GM12891 (cell line): ENCODE data around the gene MYH3.

Source experiments
- DNase-seq: peaks from one replicate; pipeline ENCODE4 v3.0.0; 2011; ENCODE audit warnings: low spot score; ENCODE audit not compliant: insufficient read length
- FAIRE-seq: peaks from 2 replicates; lab custom pipeline; 2011; peaks lifted over from hg19 to GRCh38; lab: Jason Lieb, UNC
- PAX5 ChIP-seq: IDR thresholded peaks from 2 replicates; pipeline ENCODE4 v1.6.1; 2011; ENCODE audit warnings: low read length, moderate library complexity, mild to moderate bottlenecking; ENCODE audit not compliant: insufficient read depth, severe bottlenecking
- POLR2A ChIP-seq: IDR thresholded peaks from 2 replicates; pipeline ENCODE4 v1.6.1; 2011; ENCODE audit warnings: low read depth, low read length, control low read depth
- POLR2AphosphoS5 ChIP-seq: IDR thresholded peaks from 2 replicates; pipeline ENCODE4 v1.6.1; 2011; ENCODE audit warnings: low read depth, low read length, control low read depth
- POU2F2 ChIP-seq: IDR thresholded peaks from 2 replicates; pipeline ENCODE4 v1.6.1; 2011; ENCODE audit warnings: low read depth, mild to moderate bottlenecking, control low read depth, low read length, moderate library complexity
- SPI1 ChIP-seq: IDR thresholded peaks from 2 replicates; pipeline ENCODE4 v1.6.1; 2011; ENCODE audit warnings: low read depth, low read length, control low read depth
- TAF1 ChIP-seq: IDR thresholded peaks from 2 replicates; pipeline ENCODE4 v1.6.1; 2011; ENCODE audit warnings: low read depth, low read length, control low read depth

MYH3 gene

DNA sequence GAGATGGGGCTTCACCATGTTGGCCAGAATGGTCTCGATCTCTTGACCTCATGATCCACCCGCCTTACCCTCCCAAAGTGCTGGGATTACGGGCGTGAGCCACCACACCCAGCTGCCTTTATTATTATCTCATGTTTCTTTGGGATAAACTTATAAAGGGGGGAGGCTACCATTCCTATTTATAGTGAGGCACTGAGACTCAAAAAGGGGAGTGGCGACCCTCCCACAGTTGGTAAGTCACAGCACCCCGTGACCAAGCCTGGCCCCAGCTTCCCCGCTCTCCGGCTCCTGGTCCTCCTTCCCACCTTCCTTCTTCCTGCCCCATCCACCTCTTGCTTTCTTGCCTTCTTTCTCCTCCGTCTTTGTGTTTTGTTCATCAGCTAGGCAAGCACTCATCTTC, 5.2 kb downstream of the MYH3 start:
- DNase-seq (no peak), FAIRE-seq (no peak)
- TF ChIP-seq POLR2AphosphoS5 (no peak), PAX5 (no peak), POU2F2 (no peak), SPI1 (no peak), TAF1 (no peak), POLR2A (no peak)

DNA sequence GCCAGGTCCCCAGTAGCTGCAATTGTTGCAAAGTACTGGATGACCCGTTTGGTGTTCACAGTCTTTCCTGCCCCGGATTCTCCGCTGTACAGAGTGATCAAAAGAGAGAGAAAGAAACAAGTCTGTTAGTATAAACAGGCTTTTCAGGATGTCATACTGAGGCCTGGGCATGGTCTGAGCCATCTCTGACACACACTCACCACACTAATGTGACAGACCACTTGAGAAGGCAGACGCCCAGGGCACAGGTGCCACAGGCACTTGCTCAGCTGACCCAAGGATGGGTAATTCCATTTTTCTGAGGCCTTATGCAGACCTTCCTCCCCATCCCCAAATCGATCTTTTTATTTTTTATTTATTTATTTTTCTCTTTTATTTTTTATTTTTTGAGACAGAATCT, 7.5 kb downstream of the MYH3 start:
- no peak for FAIRE-seq
- no peak for DNase-seq
- TF ChIP-seq POU2F2 (no peak), TAF1 (no peak), POLR2A (no peak), PAX5 (no peak), SPI1 (no peak), POLR2AphosphoS5 (no peak)

DNA sequence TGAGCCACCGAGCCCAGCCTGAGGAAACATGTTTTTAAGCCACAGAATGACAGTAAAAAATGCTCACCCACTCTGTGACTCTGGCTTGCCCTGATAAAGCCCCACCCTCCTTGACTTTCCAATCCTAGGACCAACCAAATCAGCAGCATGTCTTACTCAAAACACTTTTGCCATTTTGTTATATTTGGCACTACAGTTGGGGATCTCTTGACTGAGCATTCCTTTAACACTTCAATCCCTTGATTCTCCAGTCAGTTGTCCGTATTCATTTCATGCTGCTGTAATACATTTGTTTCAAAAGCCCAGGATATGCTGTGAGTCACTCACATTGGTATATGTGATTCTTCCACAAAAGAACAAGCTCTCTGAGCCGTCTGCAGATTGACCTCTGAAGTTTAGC, 8.2 kb downstream of the MYH3 start:
- no peak for DNase-seq
- no peak for FAIRE-seq
- TF ChIP-seq POLR2AphosphoS5 = no peak

DNA sequence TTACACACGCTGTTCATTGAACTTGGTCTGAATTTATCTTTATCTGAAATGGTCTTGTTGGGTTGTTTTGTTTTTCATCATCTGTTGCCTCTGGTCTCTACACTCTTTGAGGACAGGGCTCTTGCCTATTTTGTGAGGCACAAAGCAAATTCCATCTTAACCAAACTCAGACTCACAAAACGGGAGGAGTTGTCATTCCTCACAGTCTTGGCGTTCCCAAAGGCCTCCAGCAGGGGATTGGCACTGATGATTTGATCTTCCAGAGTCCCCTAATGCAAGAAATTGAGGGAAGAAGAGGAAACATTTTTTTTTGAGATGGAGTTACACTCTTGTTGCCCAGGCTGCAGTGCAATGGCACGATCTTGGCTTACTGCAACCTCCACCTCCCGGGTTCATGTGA, 8.7 kb downstream of the MYH3 start:
- no peak for TF ChIP-seq TAF1
- DNase-seq = no peak
- no peak for FAIRE-seq

DNA sequence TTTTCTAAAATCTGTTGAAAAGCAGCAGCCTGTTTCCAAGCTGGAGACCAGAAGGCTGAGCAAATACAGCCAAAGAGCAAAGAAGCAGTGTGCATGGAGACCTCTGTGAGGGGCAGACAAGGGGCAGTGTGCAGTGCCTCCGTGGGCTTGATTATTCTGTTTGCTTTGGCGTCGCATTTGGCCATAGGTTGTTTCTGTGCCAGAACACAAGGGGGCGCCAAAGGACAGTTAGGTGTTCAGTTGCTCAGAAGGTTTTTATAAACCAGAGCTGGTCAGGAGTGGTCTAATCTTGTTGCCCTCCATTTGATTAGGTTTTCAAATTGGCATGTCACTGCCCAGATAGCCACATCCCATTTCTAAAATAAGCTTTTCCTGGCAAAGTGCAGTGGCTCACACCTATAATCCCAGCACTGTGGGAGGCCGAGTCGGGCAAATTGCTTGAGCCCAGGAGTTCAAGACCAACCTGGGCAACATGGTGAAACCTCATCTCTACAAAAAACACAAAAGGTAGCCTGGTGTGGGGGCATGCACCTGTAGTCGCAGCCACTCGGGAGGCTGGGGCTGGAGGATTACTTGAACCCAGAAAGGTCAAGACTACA, 10.6 kb downstream of the MYH3 start:
- TF ChIP-seq PAX5 (no peak), POU2F2 (no peak), TAF1 (no peak)
- DNase-seq (peak; percentile 41), FAIRE-seq (peak; percentile 83)

DNA sequence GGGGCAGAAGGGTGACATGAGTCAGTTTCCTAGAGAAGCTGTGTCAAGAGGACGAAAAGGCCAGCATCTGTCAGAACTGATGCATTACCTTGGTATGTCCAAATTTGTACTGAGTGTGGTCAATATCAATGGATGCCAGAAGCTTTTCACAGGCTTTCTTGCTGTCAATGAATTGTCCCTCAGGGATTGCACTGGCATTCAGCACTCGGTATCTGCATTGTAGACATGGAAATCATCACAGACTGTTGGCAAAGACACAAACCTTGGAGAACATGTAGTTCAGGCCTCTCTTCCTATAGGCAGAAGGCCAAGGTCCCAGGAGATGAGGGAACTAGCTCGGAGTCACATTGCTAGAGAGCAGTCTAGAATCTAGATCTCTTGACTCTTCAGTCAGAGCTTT, 16.6 kb downstream of the MYH3 start:
- DNase-seq (no peak), FAIRE-seq (no peak)
- TF ChIP-seq SPI1 (no peak), POLR2A (no peak), TAF1 (no peak), POLR2AphosphoS5 (no peak), POU2F2 (no peak), PAX5 (no peak)

DNA sequence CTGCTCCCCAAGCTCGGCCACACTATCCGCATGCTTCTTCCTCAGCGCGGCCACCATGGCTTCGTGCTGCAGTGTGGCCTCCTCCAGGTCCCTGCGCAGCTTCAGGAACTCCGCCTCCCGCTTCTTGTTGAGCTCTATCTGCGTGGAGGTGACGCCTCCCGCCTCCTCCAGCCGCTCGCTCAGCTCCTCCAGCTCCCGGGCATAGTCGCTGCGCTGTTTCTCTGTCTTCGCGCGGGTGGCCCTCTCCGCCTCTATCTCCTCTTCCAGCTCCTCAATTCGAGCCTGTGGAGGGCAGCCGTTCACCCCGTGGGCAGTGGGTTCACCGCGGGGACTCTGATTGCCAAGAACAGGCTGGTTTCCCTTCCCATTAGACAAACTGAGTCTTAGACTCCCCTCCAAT, 19.0 kb downstream of the MYH3 start:
- no peak for TF ChIP-seq PAX5
- no peak for TF ChIP-seq POU2F2
- no peak for TF ChIP-seq TAF1
- TF ChIP-seq POLR2A = no peak
- no peak for TF ChIP-seq POLR2AphosphoS5
- no peak for TF ChIP-seq SPI1
- DNase-seq = no peak
- FAIRE-seq = no peak

DNA sequence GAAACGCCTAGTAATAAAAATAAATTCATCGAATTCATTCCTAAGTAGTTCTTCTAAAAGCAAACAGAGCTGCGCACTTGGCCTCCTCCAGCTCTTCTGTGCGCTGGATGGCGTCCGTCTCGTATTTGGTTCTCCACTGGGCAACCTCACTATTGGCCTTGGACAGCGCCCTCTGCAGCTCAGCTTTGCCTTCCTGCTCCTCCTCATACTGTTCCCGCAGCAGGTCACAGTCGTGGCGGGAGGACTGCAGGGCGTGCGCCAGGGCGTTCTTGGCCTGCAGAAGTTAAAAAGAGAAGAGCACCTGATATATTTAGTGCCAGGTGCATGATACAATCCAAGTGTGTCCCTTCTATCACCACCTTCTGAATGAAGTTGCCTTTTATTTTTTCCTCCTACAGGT, 21.8 kb downstream of the MYH3 start:
- FAIRE-seq (no peak), DNase-seq (no peak)
- no peak for TF ChIP-seq POLR2AphosphoS5
- TF ChIP-seq POU2F2 = no peak
- TF ChIP-seq TAF1 = no peak
- no peak for TF ChIP-seq PAX5

DNA sequence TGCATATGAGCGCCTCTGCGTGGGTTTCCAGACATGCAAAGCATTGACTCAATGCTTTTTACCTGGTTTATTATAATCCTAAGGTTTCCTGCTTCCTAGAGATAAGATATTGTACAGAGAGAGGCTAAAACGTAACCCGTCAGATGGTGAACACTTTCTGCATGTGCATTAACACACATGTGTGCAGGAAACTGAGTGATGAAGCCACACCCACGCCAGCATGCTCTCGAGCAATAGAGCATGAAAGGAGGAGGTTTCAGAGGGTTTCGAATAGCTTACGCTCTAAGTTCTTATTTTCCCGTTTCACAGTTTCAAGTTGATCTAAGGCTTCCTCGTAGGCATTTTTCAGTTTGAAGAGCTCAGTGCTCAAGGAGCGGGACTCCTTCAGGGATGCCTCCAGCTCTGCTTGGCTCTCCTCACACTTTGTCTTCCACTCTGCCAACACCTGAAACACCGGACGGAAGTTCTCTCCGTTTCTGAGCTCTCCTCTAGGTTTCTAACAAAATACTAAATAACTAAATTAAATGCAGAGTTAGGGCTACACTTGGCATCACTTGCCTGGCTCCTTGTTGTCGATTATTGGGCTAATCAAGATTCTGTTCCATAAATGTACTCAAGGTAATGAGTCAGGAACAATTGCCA, 23.2 kb downstream of the MYH3 start:
- DNase-seq (peak; percentile 54), FAIRE-seq (peak; percentile 99)
- TF ChIP-seq POLR2A (no peak), POU2F2 (0 out of 2 replicates have a peak, but pooled peaks have one; percentile 73), PAX5 (peak; percentile 52), POLR2AphosphoS5 (no peak)

DNA sequence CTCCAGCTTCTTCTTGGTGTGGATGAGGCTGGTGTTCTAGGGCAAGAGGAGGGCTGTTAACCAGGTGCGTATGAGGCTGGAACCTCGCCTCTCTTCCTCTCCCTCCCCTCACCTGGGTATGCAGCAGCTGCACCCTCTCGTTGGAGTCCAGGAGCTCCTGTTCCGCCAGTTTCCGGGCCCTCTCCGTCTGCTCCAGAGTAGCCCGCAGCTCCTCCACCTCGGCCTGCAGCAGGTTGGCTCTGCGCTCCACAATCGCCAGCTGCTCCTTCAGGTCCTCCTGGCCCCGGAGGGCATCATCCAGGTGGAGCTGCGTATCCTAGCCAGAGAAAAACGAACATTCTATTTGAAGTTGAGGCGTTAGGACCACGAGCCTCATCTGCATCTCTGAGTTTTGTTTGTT, 25.4 kb downstream of the MYH3 start:
- FAIRE-seq = no peak
- DNase-seq = no peak
- TF ChIP-seq POLR2AphosphoS5 = no peak
- TF ChIP-seq TAF1 = no peak
- no peak for TF ChIP-seq SPI1
- TF ChIP-seq POU2F2 = no peak
- TF ChIP-seq PAX5 = no peak
- no peak for TF ChIP-seq POLR2A

DNA sequence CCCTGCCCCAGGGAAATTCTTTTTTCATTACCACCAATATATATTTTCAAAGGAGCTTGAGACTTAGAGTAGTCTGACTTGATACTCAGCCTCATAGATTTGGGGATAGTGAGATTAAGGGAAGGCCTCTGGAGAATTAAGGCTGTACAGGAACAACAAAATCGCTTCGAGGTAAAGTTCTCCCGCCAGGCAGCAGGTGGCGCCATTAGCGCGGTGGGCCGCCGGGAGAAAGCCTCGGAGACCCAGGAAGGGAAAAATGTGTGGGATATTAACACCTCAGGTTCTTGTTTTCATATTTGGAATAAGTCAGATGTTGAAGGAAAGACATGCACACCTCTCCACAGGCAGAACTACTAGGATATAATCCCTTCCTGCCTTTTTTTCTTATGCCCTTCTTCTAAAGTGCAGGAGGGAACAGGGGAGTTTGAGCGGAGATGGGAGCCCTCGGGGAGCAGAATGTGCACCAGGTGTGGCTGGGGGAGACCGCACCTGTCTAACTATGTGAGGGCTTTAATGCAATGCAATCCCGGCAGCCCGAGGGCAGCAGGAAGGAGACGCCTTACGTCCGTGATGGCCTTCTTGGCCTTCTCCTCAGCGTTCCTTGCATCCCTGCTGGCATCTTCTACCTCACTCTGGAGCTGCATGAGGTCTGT, 25.9 kb downstream of the MYH3 start:
- TF ChIP-seq POU2F2 (no peak), POLR2A (no peak), PAX5 (no peak), POLR2AphosphoS5 (no peak), TAF1 (no peak), SPI1 (no peak)
- DNase-seq (peak; percentile 30), FAIRE-seq (peak; percentile 82)
